Natural killer cell (primary cell): ENCODE results near the gene TUT7. TPM values are rescaled to one million over a fixed set of nuclear protein-coding genes. Genes with fewer than 3 reads are reported as not detected.

Source experiments
- ATAC-seq, 3 donors: fragments of 150-1000 bp in 2 of 3; fragments of 200-7000 bp in 1 of 3; cut with Tn5 transposase; 1 replicate in 1 of 3; 2 replicates in 2 of 3; pipeline ENCODE4 v1.10.0; 2021; ENCODE audit warnings: mild to moderate bottlenecking in 2 of 3, moderate library complexity in 2 of 3
- DNase-seq, 2 donors: peaks; one replicate each; pipeline versions ENCODE4 v3.0.0 to v3.0.0-alpha.2; 2013 to 2021; ENCODE audit warnings: mixed read lengths in 1 of 2
- H3K27ac ChIP-seq: one replicate; pipeline ENCODE4 v1.5.1; 2013; ENCODE audit warnings: mild to moderate bottlenecking, low read length
- H3K27me3 ChIP-seq: one replicate; pipeline ENCODE4 v1.6.1; 2013; ENCODE audit warnings: low read length; ENCODE audit not compliant: control insufficient read depth, insufficient read depth
- H3K36me3 ChIP-seq: one replicate; pipeline ENCODE4 v1.6.1; 2013; ENCODE audit warnings: low read length; ENCODE audit not compliant: control insufficient read depth, insufficient read depth
- H3K4me1 ChIP-seq: one replicate; pipeline ENCODE4 v1.6.1; 2013; ENCODE audit warnings: low read length; ENCODE audit not compliant: control insufficient read depth, insufficient read depth
- H3K4me3 ChIP-seq: one replicate; pipeline ENCODE4 v1.5.1; 2013; ENCODE audit warnings: low read length
- H3K9me3 ChIP-seq: one replicate; pipeline ENCODE4 v1.6.1; 2013; ENCODE audit warnings: low read length; ENCODE audit not compliant: control insufficient read depth, insufficient read depth
- H3K27ac Mint-ChIP-seq, 2 donors: one replicate each; pipeline ENCODE4 v1.8.0; 2022; ENCODE audit warnings: mild to moderate bottlenecking in 2 of 2, mixed read lengths in 2 of 2, moderate library complexity in 1 of 2
- H3K27me3 Mint-ChIP-seq, 2 donors: one replicate each; pipeline ENCODE4 v1.8.0; 2022; ENCODE audit warnings: low read depth in 2 of 2, mixed read lengths in 2 of 2
- H3K36me3 Mint-ChIP-seq: one replicate; pipeline ENCODE4 v1.8.0; 2022; ENCODE audit warnings: mixed read lengths
- H3K4me1 Mint-ChIP-seq, 2 donors: one replicate each; pipeline ENCODE4 v1.8.0; 2022; ENCODE audit warnings: mixed read lengths in 2 of 2
- H3K4me3 Mint-ChIP-seq: one replicate; pipeline ENCODE4 v1.8.0; 2022; ENCODE audit warnings: mild to moderate bottlenecking, moderate library complexity, mixed read lengths
- H3K9me3 Mint-ChIP-seq, 2 donors: one replicate each; pipeline ENCODE4 v1.8.0; 2022; ENCODE audit warnings: mixed read lengths in 2 of 2
- WGBS: methylation state at CpG from one replicate; pipeline ENCODE4 v1.1.7; 2013; ENCODE audit warnings: missing lambda C conversion rate; ENCODE audit not compliant: insufficient coverage; 5-methylcytosine and 5-hydroxymethylcytosine counted together
- intact Hi-C: fragments of 100-400 bp; cut with micrococcal nuclease; formaldehyde crosslinking; loops from one replicate; pipeline ENCODE4 v1.14.2; 2022
- total RNA-seq, 4 donors: library from RNA; stranded (reverse); fragments of 120-200 nt in 1 of 4; gene quantifications; one replicate each; pipeline versions ENCODE4 v1.2.3 to v1.2.4, GENCODE V29; 2013 to 2022
- TF ChIP-seq, protein P1 (sequence below): fragments of 200-600 bp; IDR thresholded peaks from one replicate; pipeline ENCODE4 v1.8.0; 2022; ENCODE audit warnings: antibody characterized with exemption

TUT7 gene
- total RNA-seq, 3 donors from 2014 or later (not counting 1 experiment from before 2014, with no cell fraction given), result 84.7 to 94.8 (median 85.6) TPM

DNA sequence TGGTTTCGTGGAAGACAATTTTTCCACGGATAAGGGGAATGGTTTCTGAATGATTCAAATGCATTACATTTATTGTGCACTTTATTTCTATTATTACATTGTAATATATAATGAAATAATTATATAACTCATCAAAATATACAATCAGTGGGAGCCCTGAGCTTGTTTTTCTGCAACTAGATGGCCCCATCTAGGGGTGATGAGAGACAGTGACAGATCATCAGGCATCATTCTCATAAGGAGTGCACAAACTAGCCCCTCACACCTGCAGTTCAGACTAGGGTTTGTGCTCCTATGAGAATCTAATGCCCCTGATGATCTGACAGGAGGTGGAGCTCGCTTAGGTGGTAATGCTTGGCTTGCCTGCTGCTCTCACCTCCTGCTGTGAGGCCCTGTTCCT, 78.2 kb downstream of the TUT7 start:
- ATAC-seq (no peak), DNase-seq (no peak)
- Histone ChIP-seq H3K4me1 (peaks cover 4% of the 10 kb centered on the region), H3K27me3 (no peaks in the 10 kb centered on the region), H3K4me3 (no peak overlapping the region), H3K27ac (no peak overlapping the region), H3K36me3 (peaks cover 20% of the 10 kb centered on the region), H3K9me3 (no peaks in the 10 kb centered on the region)
- no peak overlapping the region for H3K27ac Mint-ChIP-seq
- H3K4me1 Mint-ChIP-seq, result peaks cover 26 to 31% of the 10 kb centered on the region in 2 donors
- WGBS, result 88% methylated on average over 1 of the region's 3 CpGs
- TF ChIP-seq, protein P1, sequence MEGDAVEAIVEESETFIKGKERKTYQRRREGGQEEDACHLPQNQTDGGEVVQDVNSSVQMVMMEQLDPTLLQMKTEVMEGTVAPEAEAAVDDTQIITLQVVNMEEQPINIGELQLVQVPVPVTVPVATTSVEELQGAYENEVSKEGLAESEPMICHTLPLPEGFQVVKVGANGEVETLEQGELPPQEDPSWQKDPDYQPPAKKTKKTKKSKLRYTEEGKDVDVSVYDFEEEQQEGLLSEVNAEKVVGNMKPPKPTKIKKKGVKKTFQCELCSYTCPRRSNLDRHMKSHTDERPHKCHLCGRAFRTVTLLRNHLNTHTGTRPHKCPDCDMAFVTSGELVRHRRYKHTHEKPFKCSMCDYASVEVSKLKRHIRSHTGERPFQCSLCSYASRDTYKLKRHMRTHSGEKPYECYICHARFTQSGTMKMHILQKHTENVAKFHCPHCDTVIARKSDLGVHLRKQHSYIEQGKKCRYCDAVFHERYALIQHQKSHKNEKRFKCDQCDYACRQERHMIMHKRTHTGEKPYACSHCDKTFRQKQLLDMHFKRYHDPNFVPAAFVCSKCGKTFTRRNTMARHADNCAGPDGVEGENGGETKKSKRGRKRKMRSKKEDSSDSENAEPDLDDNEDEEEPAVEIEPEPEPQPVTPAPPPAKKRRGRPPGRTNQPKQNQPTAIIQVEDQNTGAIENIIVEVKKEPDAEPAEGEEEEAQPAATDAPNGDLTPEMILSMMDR, result no peak
- H3K27me3 Mint-ChIP-seq, result no peaks in the 10 kb centered on the region
- intact Hi-C loops, result no loop called here
- H3K9me3 Mint-ChIP-seq, result no peaks in the 10 kb centered on the region
- no peak overlapping the region for H3K4me3 Mint-ChIP-seq
- H3K36me3 Mint-ChIP-seq, result peaks cover 11% of the 10 kb centered on the region

DNA sequence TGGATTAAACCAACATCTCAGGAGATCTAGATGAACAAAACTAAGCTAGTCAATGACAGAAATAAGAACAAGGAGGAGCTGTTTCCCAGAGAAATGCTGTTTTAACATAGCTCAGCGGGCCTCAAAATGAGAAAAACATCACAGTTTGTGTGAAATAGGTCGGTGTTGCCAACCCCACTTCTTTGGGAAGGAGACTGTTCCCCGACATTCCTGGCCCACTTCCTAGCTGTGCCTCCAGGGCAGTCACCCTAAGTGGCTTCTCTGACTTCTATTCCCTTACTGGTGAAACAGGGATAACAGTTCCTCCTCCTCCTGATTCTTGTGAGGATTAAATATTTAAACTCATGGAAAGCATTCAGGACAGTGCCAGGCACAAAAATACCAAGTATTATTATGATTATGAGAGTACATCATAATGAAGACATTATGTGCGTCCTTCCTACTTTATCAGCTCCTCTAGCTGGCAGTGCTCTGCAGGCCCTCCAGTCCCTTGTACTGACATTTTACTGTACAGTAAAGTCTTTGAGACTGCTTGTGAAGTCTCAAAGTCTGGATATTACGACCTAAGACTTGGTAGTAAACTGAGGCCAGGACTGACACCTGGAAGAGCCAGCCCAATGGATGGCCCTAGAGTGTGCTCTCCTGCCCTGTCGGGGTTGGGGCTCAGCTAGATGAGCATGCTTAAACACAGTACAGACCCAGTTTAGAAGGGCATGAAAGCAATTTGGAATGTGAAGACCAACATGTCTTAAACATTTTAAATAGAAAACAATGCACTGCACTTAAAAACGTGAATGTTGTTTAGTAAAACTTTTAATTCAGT, 79.2 kb downstream of the TUT7 start:
- Histone ChIP-seq H3K9me3 (no peaks in the 10 kb centered on the region), H3K27ac (no peak overlapping the region), H3K36me3 (peaks cover 21% of the 10 kb centered on the region), H3K4me3 (no peak overlapping the region), H3K4me1 (no peaks in the 10 kb centered on the region), H3K27me3 (no peaks in the 10 kb centered on the region)
- H3K36me3 Mint-ChIP-seq, result peaks cover 11% of the 10 kb centered on the region
- H3K27ac Mint-ChIP-seq, result no peak overlapping the region
- no peaks in the 10 kb centered on the region for H3K27me3 Mint-ChIP-seq
- H3K4me3 Mint-ChIP-seq, result no peak overlapping the region
- DNase-seq, result no peak
- TF ChIP-seq, protein P1, result no peak
- WGBS, result 94% methylated on average over 6 of the region's 7 CpGs
- intact Hi-C loops, result no loop called here
- ATAC-seq, result no peak
- no peaks in the 10 kb centered on the region for H3K9me3 Mint-ChIP-seq
- peaks cover 21 to 24% of the 10 kb centered on the region in 2 donors for H3K4me1 Mint-ChIP-seq

DNA sequence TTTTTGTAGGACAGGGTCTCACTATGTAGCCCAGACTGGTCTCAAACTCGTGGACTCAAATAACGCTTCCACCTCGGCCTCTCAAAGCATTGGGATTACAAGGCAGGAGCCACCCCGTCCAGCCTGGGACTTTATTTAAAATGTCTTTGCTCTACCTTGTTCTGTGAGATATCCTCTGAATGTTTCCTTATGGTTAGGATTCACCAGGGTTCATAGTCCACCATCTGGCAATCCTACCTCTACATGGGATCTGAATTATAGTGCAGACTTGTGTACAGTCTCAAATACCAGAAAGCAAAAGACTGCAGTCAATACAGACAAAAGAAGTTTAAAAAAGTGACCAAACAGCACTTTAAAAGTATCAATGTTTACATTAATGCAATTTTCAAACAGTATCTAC, 82.0 kb downstream of the TUT7 start:
- H3K36me3 ChIP-seq, result peaks cover 18% of the 10 kb centered on the region
- no peak overlapping the region for H3K27ac ChIP-seq
- WGBS, result 99% methylated on average over 4 of the region's 4 CpGs
- H3K4me1 Mint-ChIP-seq, result peaks cover 7 to 20% of the 10 kb centered on the region in 2 donors
- ATAC-seq (no peak), DNase-seq (no peak)
- no peaks in the 10 kb centered on the region for H3K4me1 ChIP-seq
- no peak overlapping the region for H3K4me3 ChIP-seq
- intact Hi-C loops, result no loop called here
- peaks cover 11% of the 10 kb centered on the region for H3K36me3 Mint-ChIP-seq
- no peak overlapping the region for H3K27ac Mint-ChIP-seq
- no peaks in the 10 kb centered on the region for H3K9me3 ChIP-seq
- H3K9me3 Mint-ChIP-seq, result no peaks in the 10 kb centered on the region
- no peaks in the 10 kb centered on the region for H3K27me3 Mint-ChIP-seq
- no peak overlapping the region for H3K4me3 Mint-ChIP-seq
- TF ChIP-seq, protein P1, result no peak
- no peaks in the 10 kb centered on the region for H3K27me3 ChIP-seq
